Body of pancreas (tissue), 4 donors: ENCODE measurements around the gene ENAH.

ENCODE experiments used
- CTCF ChIP-seq, 7 experiments: fragments of 450-650 bp in 4 of 7; fragments of 200-600 bp in 3 of 7; sonication (generic) in 3 of 7; IDR thresholded peaks; one replicate each; pipeline ENCODE4 v1.5.1; 2016 to 2019; ENCODE audit warnings: antibody characterized with exemption in 7 of 7
- POLR2A ChIP-seq, 3 donors: fragments of 450-650 bp; IDR thresholded peaks; one replicate each; pipeline ENCODE4 v1.6.1; 2016; ENCODE audit warnings: antibody characterized with exemption in 3 of 3, mild to moderate bottlenecking in 2 of 3

- TF ChIP-seq CTCF (IDR thresholded peaks at IDR 0.05) (no peak), POLR2A (IDR thresholded peaks at IDR 0.05) (no peak)
These were observed 48.1 kb upstream of the ENAH start for GRCh38 chr1:225700889-225701465.
